ENCODE results near the gene FBLN1.

The FBLN1 gene

DNA sequence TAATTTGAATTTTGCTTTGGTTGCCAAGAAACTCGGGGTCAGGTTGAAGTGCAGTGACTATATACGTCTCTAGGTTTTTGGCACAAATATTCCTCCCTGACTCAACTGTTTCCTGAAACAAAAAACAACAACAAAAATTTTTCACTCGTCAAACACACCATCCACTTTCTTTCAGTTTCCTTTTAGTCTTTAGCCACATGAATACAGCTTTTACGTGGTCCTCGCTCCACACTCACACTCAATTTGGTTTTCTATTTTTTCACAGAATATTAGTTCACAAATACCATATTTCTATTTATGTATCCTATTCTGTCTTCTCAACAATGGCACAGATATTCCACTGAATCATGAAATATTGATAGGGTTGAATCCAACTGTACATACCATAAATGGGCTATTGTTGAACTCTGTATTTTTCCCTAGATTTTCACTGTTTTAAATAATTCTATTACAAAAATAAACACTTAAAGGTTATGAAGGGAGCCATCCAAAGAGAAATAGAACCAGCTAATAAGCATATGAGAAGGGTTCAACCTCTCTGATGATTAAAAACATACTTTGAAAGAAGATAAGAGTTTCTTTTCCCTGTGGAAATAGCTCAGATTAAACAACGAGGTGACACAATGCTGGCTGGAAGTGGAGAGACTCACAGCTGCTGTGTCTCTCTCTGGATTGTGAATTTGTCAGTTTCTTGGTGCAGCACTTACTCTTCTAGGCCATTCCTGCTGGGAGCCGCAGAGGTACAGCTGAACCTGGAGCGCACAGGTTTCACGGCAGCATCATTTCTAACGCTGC lies 5.1 kb upstream of the FBLN1 start:
- DNase-seq: no peak
- in situ Hi-C loops (cut with MboI; ENCODE audit: low pct_unique_long_range_greater_than_20kb, low sequenced_read_pairs): no loop called here

DNA sequence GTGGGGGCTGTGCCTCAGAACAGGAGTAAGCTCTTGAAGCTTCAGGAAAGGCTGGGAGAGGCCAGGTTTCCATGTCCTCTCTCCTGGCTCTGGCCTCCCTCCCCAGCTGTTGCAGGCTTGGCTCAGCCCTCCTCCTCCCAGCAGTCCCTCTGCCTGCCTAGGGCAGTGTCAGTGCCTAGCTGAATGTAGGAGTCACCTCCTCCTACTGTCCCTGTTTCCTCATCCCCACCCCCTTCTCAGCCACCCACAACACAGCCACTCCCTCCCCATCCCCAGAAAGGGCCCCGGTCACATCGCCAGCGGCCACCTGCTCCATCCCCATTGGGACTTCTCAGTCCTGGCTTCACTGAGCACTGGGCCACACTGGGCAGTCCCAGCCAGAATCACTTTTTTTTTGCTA lies 2.9 kb upstream of the FBLN1 start:
- in situ Hi-C loops (cut with MboI; ENCODE audit: low pct_unique_long_range_greater_than_20kb, low sequenced_read_pairs): no loop called here
- DNase-seq: no peak

DNA sequence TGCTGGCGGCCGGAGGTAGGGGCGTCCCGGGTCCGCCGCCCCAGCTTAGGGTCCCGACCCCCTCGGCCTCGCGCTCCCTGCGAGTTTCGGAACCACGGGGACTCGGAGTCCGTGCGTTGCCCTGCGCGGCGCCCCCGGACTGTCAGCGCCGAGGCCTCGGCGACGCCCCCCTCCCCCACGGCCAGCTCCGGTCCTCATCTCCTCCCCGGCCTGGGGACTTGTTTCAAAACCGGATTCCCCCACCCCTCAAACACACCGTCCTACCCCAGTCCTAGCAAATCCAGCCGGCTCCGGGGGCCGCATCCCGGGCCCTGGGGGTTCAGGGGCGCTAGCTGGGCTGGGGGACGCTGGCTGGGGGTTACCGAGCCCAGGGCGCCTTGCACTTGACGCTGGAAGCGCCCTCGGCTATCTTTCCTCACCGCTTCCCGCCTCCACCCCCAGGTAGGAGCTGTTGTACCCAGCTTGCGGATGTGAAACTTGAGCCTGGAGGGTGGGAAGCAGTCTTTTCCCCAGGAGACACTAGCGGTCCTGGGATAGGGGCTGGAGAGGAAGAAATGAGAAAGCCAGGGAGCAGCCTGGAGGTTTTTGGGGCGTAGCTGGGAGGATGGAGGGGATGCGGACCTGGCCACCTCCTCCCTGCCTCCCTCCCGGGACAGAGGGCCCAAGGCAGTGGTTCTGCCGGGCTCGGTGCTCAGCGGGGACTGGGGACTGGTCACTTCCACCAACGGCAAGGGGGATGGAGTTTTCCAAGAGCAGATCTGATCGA lies 550 bp downstream of the FBLN1 start:
- in situ Hi-C loops (cut with MboI; ENCODE audit: low pct_unique_long_range_greater_than_20kb, low sequenced_read_pairs): no loop called here
- DNase-seq: no peak

DNA sequence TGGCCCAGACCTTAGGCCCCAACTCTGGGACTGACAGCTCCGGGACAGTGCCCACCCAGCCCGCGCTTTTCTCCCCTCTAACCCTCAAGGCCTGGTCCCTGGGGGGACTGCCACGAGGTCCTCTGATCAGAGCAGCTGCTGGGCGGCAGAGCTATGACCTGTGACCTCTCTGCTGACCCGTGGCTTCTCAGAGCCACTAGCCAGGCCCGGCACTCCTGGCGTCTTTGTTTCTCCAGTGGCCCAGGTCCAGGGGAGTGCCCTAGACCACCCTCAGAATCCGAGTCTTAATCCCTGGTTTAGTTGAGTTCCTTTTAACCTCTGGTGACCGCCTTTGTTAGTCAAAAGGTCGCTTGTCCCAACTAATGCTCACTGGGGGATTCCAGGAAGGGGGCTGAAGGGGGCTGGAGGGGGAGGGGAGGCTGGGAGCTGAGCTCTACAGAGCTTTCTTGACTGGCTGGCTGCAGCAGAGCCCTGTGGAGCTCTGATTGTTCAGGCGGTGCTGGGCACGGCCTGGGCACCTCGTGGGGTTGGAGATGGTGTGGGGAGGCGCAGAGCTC lies 1.2 kb downstream of the FBLN1 start:
- in situ Hi-C loops (cut with MboI; ENCODE audit: low pct_unique_long_range_greater_than_20kb, low sequenced_read_pairs): no loop called here
- DNase-seq: no peak

DNA sequence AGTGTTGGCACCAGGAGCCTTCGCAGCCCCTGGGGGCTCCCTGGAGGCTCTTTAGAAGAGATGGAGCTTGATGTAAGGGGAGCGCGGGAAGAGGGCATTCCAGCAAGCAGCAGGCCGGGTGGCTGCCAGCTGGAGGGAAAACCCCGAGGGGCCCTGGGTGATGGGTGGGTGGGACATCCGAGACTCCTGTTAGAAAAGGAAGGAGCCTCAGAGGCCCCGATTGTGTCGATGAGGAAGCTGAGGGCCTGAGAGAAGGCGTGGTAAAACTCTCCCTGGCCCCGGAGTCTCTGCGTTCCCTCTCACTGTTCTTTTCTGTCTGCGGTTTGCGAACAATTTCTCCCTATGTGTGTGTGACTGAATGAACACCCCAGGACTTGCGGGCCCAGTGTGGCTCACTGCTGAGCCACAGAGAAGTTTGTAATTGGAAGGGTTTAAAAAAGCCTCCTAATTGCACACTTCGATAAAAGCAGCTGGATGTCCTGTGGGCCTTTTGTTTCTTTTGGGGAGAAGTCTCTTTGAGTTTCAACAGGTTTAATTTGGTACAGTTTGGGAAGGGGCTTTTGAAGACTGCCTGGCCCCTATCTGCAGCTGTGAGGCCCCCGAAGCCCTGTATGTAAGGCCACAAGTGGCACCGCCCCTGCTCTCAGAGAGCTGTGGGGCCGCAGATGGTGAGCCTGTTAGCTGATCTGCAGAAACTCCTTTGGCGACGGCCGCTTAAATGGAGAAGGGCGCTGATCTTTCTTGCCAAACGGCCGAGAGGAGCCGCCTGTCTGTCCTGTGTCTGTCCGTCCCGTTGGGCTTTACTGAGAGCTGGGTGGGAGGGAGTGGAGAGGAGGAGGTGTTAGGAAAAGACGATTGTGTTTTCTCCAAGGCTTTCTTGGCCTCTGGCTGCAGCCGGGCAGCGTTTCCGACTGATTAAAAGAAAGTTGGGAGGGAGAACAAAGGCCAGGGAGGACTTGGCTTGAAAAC lies 2.0 kb downstream of the FBLN1 start:
- in situ Hi-C loops (cut with MboI; ENCODE audit: low pct_unique_long_range_greater_than_20kb, low sequenced_read_pairs): no loop called here

DNA sequence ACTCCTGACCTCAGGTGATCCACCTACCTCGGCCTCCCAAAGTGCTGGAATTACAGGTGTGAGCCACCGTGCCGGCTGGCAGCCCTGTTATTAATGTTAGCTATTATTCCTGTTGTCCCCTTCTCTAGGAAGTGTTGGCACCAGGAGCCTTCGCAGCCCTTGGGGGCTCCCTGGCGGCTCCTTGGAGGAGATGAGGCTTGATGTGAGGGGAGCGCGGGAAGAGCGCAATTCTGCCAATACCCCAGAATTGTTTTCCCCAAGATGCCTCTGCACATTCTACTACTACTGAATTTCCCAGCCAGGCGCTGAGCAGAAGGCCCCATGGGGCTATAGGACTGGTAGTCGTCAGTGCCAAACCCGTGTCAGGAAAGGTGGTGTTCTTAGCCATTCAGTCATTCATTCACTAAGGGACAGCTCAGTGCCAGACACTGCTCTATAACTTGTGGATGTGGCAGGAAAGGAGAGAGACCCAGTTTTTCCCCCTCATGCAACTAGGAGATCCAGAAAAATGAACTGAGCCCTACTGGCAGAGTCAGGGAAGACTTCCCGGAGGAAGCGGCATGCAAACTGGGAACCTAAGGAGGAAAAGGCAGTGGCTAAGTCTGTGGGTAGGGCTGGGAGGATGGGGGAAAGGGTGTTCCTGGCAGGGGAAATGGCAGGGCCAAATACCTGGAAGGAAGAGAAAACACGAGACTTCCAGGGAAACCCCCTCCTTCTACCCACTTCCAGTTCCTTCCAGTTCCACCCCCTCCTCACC lies 3.5 kb downstream of the FBLN1 start:
- in situ Hi-C loops (cut with MboI; ENCODE audit: low pct_unique_long_range_greater_than_20kb, low sequenced_read_pairs): no loop called here
- no peak for DNase-seq

More for the DNA sequence above, 2.0 kb downstream of the FBLN1 start:
- DNase-seq: no peak

DNA sequence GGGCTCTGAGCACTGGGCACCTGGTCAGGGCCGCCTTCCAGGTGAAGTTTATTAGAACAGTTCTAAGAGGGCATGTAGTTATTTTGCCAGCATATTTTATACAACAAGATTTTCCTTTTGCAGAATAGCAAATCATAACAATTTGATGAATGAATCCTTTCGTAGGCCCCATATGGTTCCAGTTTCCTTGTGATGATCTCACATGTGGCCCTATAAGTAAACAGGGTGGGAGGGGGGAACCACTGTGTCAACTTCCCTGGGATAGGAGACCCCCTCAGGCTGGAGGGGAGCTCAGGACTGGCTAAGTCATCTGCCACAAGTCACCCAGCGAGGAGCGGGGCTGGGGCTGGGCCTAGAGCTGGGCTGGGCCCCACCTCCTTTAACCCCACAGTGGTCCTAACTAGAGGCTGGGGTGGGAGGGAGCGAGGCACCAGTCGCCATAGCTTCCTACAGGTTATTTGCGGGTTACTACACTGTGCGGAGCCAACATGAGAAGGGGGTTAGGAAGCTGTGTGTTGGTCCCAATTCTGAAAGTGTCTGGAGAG lies 4.2 kb downstream of the FBLN1 start:
- no peak for DNase-seq
- in situ Hi-C loops (cut with MboI; ENCODE audit: low pct_unique_long_range_greater_than_20kb, low sequenced_read_pairs): no loop called here

DNA sequence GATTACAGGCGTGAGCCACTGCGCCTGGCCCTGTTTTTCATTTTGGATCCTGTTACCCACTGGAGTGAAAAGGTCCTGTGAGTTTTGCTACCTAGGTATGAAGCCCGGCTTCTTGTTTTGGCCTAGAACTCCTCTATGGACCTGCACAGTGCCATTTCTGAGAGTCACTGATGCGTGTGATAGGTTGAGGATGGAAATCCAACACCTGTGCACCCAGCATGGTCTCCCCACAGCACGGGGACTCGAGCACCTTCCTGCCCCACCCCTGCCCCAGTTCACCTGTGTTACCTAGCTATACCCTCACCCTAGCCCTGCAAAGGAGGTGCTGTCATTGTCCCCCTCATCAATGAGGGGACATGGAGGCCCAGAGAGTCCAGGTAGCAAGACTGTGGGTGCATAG lies 5.1 kb downstream of the FBLN1 start:
- DNase-seq: no peak
- in situ Hi-C loops (cut with MboI; ENCODE audit: low pct_unique_long_range_greater_than_20kb, low sequenced_read_pairs): no loop called here

DNA sequence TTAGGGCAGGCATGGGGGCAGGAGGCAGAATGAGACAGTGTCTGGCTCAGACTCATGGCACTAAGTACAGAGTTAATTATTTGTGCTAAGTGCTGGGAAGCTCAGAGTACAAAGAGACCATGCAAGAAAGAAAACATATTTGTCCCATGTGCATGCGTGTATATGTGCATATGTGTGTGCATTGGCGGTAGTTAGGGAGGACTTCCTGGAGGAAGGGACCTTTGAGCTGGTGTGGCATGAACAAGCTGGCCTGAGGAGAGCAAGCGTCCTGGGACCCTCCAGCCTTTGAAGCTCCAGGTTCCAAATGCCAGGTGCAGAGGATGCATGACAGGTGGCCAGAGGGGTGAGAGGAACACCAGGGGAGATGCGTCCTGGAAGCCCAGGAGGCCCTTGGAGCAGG lies 6.1 kb downstream of the FBLN1 start:
- in situ Hi-C loops (cut with MboI; ENCODE audit: low pct_unique_long_range_greater_than_20kb, low sequenced_read_pairs): no loop called here
- DNase-seq: no peak

DNA sequence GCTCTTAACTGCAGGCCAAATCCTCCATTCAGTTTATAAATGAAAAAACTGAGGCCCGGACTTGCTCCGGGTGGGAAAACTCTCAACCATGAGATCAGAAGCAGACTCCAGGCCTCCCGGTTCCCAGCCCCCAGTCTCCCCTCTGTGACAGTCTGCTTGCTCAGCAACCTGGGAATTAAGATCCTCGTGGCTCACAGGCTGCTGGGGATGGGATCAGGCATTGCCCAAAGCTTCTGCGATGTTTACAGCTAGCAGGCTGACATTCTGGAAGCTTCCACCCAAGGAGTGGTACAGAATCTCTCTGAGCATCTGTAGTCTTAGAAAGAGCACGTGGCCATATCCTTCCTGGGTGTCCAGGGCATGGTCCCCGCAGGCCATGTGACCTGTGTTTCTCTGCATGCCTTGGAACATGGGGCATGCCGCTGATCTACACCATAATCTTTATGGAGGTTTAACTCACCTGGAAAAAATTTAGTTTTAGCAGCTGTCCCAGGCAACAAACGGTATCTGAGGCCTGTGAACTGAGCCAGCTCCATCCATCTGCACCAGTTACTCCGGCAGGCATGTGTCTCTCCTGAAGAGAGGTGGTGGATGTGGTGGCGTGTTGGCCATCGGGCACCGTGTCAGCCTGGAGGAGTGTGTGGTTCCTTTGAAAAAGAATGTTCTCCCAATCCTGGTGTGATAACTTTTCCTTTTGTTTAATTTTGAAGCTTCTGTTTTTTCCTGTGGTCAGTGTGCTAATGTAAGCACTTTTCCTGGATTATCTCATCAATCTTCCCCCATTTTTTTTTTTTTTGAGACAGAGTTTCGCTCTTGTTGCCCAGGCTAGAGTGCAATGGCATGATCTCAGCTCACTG lies 7.9 kb downstream of the FBLN1 start:
- in situ Hi-C loops (cut with MboI; ENCODE audit: low pct_unique_long_range_greater_than_20kb, low sequenced_read_pairs): no loop called here
- DNase-seq: no peak

DNA sequence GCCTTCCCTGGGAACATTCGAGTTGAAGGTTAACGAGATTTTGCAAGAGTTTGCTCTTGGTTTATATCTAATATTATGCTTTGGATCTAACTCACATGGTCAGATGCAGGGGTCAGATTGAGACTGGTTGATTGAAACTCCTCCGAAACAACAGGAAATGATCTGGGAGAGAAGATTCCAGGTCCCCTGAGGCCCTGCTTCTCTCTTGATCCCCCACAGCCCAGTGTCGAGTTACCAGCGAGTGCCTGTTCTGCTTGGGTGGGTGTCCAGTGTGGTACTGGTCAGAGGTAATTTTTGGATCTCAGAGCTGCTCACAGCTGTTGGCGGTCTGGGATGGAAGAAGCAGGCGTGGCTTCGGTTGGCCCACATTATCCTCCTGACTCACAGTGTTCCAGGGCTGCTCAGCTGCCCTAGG lies 9.2 kb downstream of the FBLN1 start:
- DNase-seq: no peak
- in situ Hi-C loops (cut with MboI; ENCODE audit: low pct_unique_long_range_greater_than_20kb, low sequenced_read_pairs): no loop called here

DNA sequence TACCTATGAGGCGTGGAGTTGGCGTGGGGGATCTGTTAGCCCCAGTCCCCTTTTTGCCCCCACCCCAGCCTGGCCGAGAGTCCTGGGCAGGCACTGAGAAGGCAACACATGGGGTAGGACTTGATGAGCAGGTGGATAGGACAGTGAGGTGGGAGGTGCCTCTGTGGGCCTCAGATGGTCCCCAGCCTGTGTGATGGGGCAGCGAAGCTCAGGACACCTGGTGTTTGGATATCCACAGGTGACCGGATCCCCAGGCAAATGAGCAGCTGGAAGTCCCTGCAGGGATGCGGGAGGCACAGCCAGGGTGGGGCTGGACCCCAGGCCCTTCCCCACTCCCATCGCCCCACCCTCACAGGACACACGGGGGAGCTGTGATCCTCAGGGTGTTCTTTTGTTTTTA lies 9.7 kb downstream of the FBLN1 start:
- in situ Hi-C loops (cut with MboI; ENCODE audit: low pct_unique_long_range_greater_than_20kb, low sequenced_read_pairs): no loop called here
- DNase-seq: no peak

DNA sequence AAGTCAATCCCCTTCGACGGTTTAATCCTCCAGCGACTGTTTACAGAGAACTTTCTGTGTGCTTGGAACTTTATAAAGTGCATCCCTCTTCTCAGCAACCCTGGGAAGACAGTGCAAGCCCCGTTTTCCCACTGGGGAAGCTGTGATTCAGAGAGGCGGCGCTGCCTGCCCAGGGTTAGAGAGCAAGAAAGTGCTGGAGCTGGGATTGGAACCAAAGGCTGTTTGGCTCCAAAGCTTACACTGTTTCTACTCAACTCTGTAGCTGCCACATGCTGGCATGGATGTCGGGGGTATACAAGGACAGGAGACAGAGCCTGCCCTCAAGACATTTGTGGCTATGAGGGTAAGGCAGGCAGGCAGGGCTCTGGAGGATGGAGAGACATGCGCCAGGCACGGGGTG lies 13.0 kb downstream of the FBLN1 start:
- no peak for DNase-seq
- in situ Hi-C loops (cut with MboI; ENCODE audit: low pct_unique_long_range_greater_than_20kb, low sequenced_read_pairs): no loop called here

DNA sequence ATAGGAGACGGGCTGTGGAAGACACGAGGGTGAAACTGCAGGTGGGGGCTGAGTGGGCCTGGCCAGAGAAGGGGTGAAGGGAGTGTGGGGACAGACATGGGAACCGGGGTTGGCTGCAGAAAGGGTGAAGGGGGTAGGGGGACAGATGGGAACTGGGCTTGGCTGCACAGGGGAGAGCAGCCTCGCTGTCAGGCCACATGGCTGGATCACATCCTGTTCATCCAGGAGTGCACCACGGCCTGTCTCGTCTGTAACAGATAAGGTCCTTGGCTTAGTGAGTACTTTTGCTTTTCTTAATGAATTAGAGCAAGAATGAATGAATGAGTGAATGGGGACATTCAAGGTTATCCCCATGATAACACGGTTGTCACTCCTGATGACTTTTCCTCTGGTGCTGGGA lies 13.5 kb downstream of the FBLN1 start:
- DNase-seq: no peak
- in situ Hi-C loops (cut with MboI; ENCODE audit: low pct_unique_long_range_greater_than_20kb, low sequenced_read_pairs): no loop called here

DNA sequence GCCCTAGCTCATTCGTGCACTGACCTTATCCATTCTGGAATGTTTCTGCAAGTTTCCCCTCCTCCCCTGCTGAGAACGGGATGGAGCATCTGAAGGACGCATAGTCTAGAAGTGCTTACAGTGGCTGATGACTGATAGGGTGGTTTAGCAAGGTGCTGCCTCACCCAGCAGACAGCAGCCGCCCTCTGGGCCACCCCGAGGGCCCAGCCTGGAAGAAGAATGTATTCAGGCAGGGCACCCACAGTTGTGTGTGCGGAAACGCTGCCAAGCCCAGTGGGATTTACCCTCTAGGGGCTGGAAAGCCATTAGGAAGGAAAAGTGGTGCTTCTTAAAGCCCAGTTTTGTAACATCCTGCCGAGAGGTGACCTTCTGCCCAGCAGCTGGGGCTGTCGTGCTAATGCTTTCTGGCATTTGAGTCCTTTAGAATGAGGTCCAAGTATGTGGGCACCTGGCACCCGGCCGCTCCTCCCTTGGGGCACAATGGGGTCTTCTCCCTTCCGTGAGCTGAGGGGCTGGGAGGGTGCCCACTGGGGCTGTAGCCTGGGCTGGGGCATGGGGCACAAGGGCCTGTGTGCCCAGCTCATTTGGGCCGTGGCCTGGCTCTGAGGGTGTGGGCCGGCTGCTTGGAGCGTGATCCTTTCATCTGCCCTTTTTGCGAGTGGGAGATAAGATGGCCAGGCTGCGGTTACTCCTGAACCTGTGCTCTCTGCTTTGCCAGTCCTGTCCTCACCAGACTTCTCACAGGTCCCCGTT lies 14.4 kb downstream of the FBLN1 start:
- DNase-seq: no peak
- in situ Hi-C loops (cut with MboI; ENCODE audit: low pct_unique_long_range_greater_than_20kb, low sequenced_read_pairs): no loop called here

DNA sequence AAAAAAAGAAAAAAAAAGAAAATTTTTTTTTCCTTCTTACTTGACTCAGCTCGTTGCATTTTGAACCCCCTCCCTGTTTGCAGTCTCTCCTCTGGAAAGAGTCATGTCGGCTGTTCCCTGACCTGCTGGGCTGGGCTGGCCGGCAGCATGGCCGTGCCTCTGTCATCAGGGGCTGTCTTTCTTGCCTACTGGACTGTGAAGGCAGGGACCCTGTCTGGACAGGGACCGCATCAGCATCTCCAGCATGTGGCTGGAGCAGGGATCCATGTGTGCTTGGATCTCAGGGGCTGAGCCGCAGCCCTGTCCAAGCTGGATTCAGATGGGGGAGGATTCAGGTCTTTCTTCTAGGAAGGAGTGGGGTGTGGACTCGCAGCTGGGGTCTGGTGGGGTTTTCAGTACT lies 15.5 kb downstream of the FBLN1 start:
- in situ Hi-C loops (cut with MboI; ENCODE audit: low pct_unique_long_range_greater_than_20kb, low sequenced_read_pairs): no loop called here
- no peak for DNase-seq

DNA sequence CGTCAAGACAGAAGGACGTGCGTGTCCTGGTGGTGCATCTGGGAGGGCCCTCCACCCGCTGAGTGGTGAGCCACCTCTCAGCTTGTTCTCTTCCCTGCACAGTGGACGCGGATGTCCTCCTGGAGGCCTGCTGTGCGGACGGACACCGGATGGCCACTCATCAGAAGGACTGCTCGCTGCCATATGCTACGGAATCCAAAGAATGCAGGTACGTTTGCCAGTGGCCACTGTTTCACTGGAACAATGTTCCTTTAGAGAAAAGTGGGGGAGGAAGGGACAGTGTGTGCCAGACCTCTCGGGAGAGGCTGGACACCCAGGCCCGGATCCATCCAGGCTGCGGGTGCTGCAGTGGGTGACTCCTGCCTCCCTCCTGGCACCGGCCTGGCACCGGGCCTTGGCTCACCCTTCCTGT lies 15.9 kb downstream of the FBLN1 start:
- in situ Hi-C loops (cut with MboI; ENCODE audit: low pct_unique_long_range_greater_than_20kb, low sequenced_read_pairs): no loop called here
- DNase-seq: no peak

All from KBM-7 (cell line).